Neuronal stem cell (in vitro differentiated cells): ENCODE data around the gene COG7.
"Not testable (repeated sequence)": the region's sequence is repeated elsewhere in the genome, so short reads cannot be mapped to it uniquely, and the experiment has no call there.

Experiments used
- DNase-seq: peaks from one replicate; pipeline ENCODE4 v3.0.0-alpha.2; 2013; ENCODE audit warnings: low spot score
- H2AFZ ChIP-seq: one replicate; pipeline ENCODE4 v1.6.1; 2013; ENCODE audit warnings: mild to moderate bottlenecking, low read length, inconsistent platforms
- H2AK5ac ChIP-seq: 2 replicates; pipeline ENCODE4 v1.6.1; 2013; ENCODE audit warnings: low read depth, mild to moderate bottlenecking, inconsistent platforms, low read length, moderate library complexity, mixed read lengths
- H2BK120ac ChIP-seq: 2 replicates; pipeline ENCODE4 v1.6.1; 2013; ENCODE audit warnings: low read depth, mild to moderate bottlenecking, inconsistent platforms, low read length, moderate library complexity, mixed read lengths
- H2BK12ac ChIP-seq: one replicate; pipeline ENCODE4 v1.6.1; 2013; ENCODE audit warnings: low read length, inconsistent platforms
- H2BK15ac ChIP-seq: 2 replicates; pipeline ENCODE4 v1.6.1; 2013; ENCODE audit warnings: mild to moderate bottlenecking, low read length, inconsistent platforms, mixed read lengths
- H2BK5ac ChIP-seq: one replicate; pipeline ENCODE4 v1.6.1; 2013; ENCODE audit warnings: inconsistent platforms, mild to moderate bottlenecking, low read length, moderate library complexity
- H3K14ac ChIP-seq: one replicate; pipeline ENCODE4 v1.6.1; 2013; ENCODE audit warnings: low read length, inconsistent platforms
- H3K18ac ChIP-seq: 2 replicates; pipeline ENCODE4 v1.6.1; 2013; ENCODE audit warnings: low read length, inconsistent platforms
- H3K23ac ChIP-seq: 2 replicates; pipeline ENCODE4 v1.6.1; 2013; ENCODE audit warnings: low read depth, mild to moderate bottlenecking, mixed read lengths, low read length, inconsistent platforms; ENCODE audit not compliant: poor library complexity
- H3K27ac ChIP-seq: replicated peaks from 3 replicates; pipeline ENCODE4 v1.5.1; 2013; ENCODE audit warnings: low read length, inconsistent platforms
- H3K27me3 ChIP-seq, 3 experiments: 2 replicates each; pipeline ENCODE4 v1.6.1; 2013; ENCODE audit warnings: low read length in 3 of 3, mild to moderate bottlenecking in 2 of 3, inconsistent platforms in 1 of 3, low read depth in 1 of 3, mixed read lengths in 1 of 3, moderate library complexity in 1 of 3; ENCODE audit not compliant: control insufficient read depth in 3 of 3, insufficient read depth in 3 of 3
- H3K36me3 ChIP-seq, 2 donors: replicated peaks in 1 of 2; 2 replicates each; pipeline ENCODE4 v1.6.1; 2013; ENCODE audit warnings: low read length in 2 of 2; ENCODE audit not compliant: control insufficient read depth in 2 of 2, insufficient read depth in 2 of 2
- H3K4ac ChIP-seq: 2 replicates; pipeline ENCODE4 v1.6.1; 2013; ENCODE audit warnings: inconsistent platforms, mild to moderate bottlenecking, low read length, moderate library complexity
- H3K4me1 ChIP-seq, 2 donors: 1 replicate in 1 of 2; 2 replicates in 1 of 2; pipeline ENCODE4 v1.6.1; 2013; ENCODE audit warnings: low read length in 2 of 2, low read depth in 1 of 2; ENCODE audit not compliant: control insufficient read depth in 2 of 2, insufficient read depth in 1 of 2
- H3K4me2 ChIP-seq: one replicate; pipeline ENCODE4 v1.6.1; 2013; ENCODE audit warnings: mild to moderate bottlenecking, low read length, inconsistent platforms; ENCODE audit not compliant: insufficient read depth, poor library complexity, severe bottlenecking
- H3K4me3 ChIP-seq, 2 donors: 2 replicates each; pipeline ENCODE4 v1.5.1; 2013; ENCODE audit warnings: low read length in 2 of 2, mild to moderate bottlenecking in 2 of 2, inconsistent platforms in 1 of 2, moderate library complexity in 1 of 2
- H3K79me1 ChIP-seq: one replicate; pipeline ENCODE4 v1.6.1; 2013; ENCODE audit warnings: low read depth, mild to moderate bottlenecking, inconsistent platforms, low read length, moderate library complexity
- H3K9ac ChIP-seq: one replicate; pipeline ENCODE4 v1.6.1; 2013; ENCODE audit warnings: mild to moderate bottlenecking, low read depth, low read length, inconsistent platforms; ENCODE audit not compliant: poor library complexity
- H3K9me3 ChIP-seq, 2 donors: replicated peaks in 1 of 2; 2 replicates each; pipeline versions ENCODE3 to v1.6.1; 2013; ENCODE audit warnings: low read length in 2 of 2, mild to moderate bottlenecking in 2 of 2, inconsistent platforms in 1 of 2, low read depth in 1 of 2, mixed read lengths in 1 of 2, moderate library complexity in 1 of 2; ENCODE audit not compliant: control insufficient read depth in 2 of 2, insufficient read depth in 1 of 2
- H4K8ac ChIP-seq: one replicate; pipeline ENCODE4 v1.6.1; 2013; ENCODE audit warnings: low read depth, mild to moderate bottlenecking, inconsistent platforms, low read length, moderate library complexity
- H4K91ac ChIP-seq: one replicate; pipeline ENCODE4 v1.6.1; 2013; ENCODE audit warnings: low read length, low read depth, mild to moderate bottlenecking, inconsistent platforms; ENCODE audit not compliant: poor library complexity
- WGBS, 2 donors: extraction: QIAGEN DNeasy Blood & Tissue Kit; methylation state at CpG; one replicate each; pipeline ENCODE4 v1.1.7; 2013; ENCODE audit warnings: missing lambda C conversion rate in 2 of 2, mixed read lengths in 1 of 2; ENCODE audit not compliant: insufficient read length in 2 of 2, insufficient replicate concordance in 1 of 2; ENCODE audit errors: extremely low coverage in 2 of 2; 5-methylcytosine and 5-hydroxymethylcytosine counted together

Gene COG7

DNA sequence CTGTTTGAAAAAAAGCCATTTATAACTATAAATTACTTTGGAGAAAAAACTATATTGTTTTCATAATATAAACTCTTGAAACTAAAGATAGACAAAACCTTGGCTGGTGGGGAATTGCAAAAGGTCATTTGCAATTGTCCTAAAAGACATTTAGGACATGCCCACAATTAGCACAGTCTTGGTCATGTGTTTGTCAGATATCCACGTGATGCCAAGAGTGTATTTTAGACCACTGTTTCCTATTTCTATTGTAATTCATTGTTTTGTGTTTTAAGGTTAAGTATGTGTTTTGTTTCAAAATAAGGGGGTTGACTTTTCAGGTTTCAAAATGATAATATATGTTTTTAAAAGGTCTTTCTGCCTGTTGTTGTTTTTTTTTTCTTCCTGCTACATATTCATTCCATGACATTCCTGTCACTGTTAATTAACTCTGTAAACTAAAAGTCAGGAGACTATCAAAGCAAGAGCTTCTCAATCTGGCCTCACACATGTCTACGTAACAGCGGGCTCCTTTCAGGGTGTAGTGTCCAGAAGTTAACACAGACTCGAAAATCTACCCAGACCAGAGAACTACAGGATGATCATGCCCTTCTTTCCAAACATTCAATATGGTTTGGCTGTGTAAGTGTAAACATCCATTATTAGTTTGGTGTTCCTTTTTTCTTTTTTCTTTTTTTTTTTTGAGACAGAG, 58.7 kb downstream of the COG7 start:
- no peaks in the 10 kb centered on the region for H3K9me3 ChIP-seq
- H3K4ac ChIP-seq = no peak overlapping the region
- H4K8ac ChIP-seq = no peak overlapping the region
- no peak overlapping the region for H2BK15ac ChIP-seq
- no peak overlapping the region for H2AFZ ChIP-seq
- H3K27me3 ChIP-seq = no peaks in the 10 kb centered on the region
- no peak overlapping the region for H3K4me3 ChIP-seq
- no peak overlapping the region for H3K14ac ChIP-seq
- no peak overlapping the region for H2BK12ac ChIP-seq
- no peak overlapping the region for H2AK5ac ChIP-seq
- peaks cover 22 to 65% of the 10 kb centered on the region in 2 donors for H3K36me3 ChIP-seq
- no peaks in the 10 kb centered on the region for H3K79me1 ChIP-seq
- H3K4me2 ChIP-seq = no peak overlapping the region
- no peak overlapping the region for H3K27ac ChIP-seq
- H3K4me1 ChIP-seq = peaks cover 6% of the 10 kb centered on the region in 2 donors
- no peak overlapping the region for H3K9ac ChIP-seq
- no peak overlapping the region for H3K18ac ChIP-seq
- no peak overlapping the region for H4K91ac ChIP-seq
- WGBS, 2 donors = no CpG with 5 or more reads among the region's 4 CpGs
- DNase-seq = no peak
- H3K23ac ChIP-seq = no peak overlapping the region
- no peak overlapping the region for H2BK120ac ChIP-seq
- no peak overlapping the region for H2BK5ac ChIP-seq

DNA sequence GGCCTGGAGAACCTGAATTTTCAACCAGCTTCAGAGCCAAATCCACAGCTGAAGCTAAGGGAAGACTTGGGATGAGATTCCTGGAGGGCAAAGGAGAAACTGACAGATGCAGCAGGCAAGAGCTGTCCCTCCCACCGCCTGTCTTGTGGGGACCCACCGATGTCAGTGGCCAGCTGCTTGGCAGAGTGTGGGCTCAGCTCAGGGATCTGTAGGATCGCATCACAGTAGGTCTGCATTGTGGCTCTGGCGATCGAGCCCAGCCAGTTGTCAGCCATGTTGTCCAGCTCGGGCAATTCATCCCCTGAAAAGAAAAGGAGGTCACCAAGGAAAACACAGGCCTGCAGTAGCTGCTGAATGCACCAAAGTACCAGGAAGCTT, 60.8 kb downstream of the COG7 start:
- no peaks in the 10 kb centered on the region for H3K27me3 ChIP-seq
- H2AFZ ChIP-seq = no peak overlapping the region
- H2BK15ac ChIP-seq = no peak overlapping the region
- no peak overlapping the region for H3K23ac ChIP-seq
- no peaks in the 10 kb centered on the region for H3K4me1 ChIP-seq
- H3K18ac ChIP-seq = no peak overlapping the region
- no peak overlapping the region for H3K4ac ChIP-seq
- no peak overlapping the region for H2BK5ac ChIP-seq
- H4K8ac ChIP-seq = no peak overlapping the region
- DNase-seq = no peak
- H3K4me2 ChIP-seq = no peak overlapping the region
- H3K36me3 ChIP-seq = peaks cover 24 to 59% of the 10 kb centered on the region in 2 donors
- H2AK5ac ChIP-seq = no peak overlapping the region
- H3K14ac ChIP-seq = no peak overlapping the region
- H3K27ac ChIP-seq = no peak overlapping the region
- H3K9me3 ChIP-seq = no peaks in the 10 kb centered on the region
- no peak overlapping the region for H3K9ac ChIP-seq
- no peak overlapping the region for H2BK12ac ChIP-seq
- H3K4me3 ChIP-seq = no peak overlapping the region
- no peaks in the 10 kb centered on the region for H3K79me1 ChIP-seq
- no peak overlapping the region for H2BK120ac ChIP-seq
- no CpG with 5 or more reads among the region's 6 CpGs for WGBS, 2 donors
- no peak overlapping the region for H4K91ac ChIP-seq

DNA sequence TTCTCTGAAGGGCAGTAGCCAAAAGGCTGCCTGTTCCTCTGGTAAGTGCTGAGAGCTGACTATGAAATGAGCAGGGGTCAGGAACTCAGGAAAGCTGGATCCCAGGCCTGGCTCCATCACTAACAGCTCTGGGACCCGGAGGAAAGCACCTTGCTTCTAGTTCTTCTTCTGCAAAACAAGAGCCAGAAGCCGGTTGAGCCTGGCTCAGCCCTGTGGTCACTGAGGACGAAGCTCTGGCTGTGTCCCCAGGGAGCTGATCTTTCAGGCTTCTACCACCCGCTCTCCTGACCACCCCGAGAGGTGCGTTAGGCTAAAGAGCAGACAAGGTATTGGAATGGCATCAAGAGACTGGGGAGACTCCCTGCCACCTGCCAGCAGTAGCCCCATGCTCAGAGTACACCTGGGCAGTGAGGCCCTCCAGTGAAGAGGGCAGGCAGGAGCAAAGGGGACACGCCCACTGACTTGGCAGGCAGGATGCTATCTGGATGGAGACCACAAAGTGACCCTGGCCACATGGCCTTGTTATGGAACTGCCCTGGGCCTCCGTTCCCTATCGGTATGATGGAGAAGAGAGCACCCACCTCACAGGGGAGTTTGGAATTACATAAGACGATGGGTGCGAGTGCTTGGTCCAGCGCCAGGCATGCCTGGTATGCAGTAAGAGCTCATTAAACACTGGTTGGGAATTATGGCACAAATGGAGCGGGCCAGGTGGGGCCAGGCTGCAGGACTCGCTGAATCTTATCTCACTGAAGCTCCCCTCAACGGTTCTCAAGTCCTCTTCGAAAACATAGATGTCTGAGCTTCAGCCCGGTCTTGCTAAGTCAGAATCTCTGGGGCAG, 61.4 kb downstream of the COG7 start:
- H3K36me3 ChIP-seq = peaks cover 24 to 53% of the 10 kb centered on the region in 2 donors
- no peak overlapping the region for H3K14ac ChIP-seq
- no peak overlapping the region for H2AK5ac ChIP-seq
- no peaks in the 10 kb centered on the region for H3K79me1 ChIP-seq
- no peak overlapping the region for H3K4me2 ChIP-seq
- H2BK15ac ChIP-seq = no peak overlapping the region
- H2BK12ac ChIP-seq = no peak overlapping the region
- no peak overlapping the region for H2BK5ac ChIP-seq
- peak overlapping the region; percentile 9 for H3K9ac ChIP-seq
- H3K4me3 ChIP-seq = no peak overlapping the region
- no peaks in the 10 kb centered on the region for H3K9me3 ChIP-seq
- no peak overlapping the region for H4K91ac ChIP-seq
- no peak overlapping the region for H3K23ac ChIP-seq
- H4K8ac ChIP-seq = no peak overlapping the region
- H2BK120ac ChIP-seq = no peak overlapping the region
- no CpG with 5 or more reads among the region's 17 CpGs for WGBS, 2 donors
- H3K27me3 ChIP-seq = no peaks in the 10 kb centered on the region
- H3K4me1 ChIP-seq = no peaks in the 10 kb centered on the region
- H3K27ac ChIP-seq = no peak overlapping the region
- no peak overlapping the region for H2AFZ ChIP-seq
- H3K18ac ChIP-seq = no peak overlapping the region
- H3K4ac ChIP-seq = no peak overlapping the region
- no peak for DNase-seq

DNA sequence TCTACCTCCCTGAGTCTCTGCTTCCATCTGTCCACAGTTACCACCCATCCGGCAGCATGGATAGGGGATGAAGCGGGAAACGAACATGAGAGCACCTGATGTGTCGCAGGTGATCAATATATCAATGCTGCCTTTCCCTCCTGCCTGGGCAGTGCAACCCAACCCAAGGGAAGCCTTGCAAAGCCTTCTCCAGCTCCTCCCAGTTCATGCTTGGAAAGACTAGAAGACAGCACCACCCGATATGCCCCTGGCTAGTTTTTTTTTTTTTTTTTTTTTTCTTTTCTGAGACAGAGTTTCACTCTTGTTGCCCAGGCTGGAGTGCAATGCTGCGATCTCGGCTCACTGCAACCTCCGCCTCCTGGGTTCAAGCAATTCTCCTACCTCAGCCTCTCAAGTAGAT, 63.1 kb downstream of the COG7 start:
- not testable (repeated sequence) for H3K23ac ChIP-seq, H3K4me1 ChIP-seq, H2BK12ac ChIP-seq, H3K18ac ChIP-seq, H4K91ac ChIP-seq, H3K27me3 ChIP-seq, H2BK120ac ChIP-seq, H2BK15ac ChIP-seq, DNase-seq, H3K4me2 ChIP-seq, H3K9ac ChIP-seq, H2AFZ ChIP-seq, H3K4me3 ChIP-seq, H3K9me3 ChIP-seq, H4K8ac ChIP-seq, H2AK5ac ChIP-seq, H3K4ac ChIP-seq, H3K27ac ChIP-seq, H2BK5ac ChIP-seq, H3K14ac ChIP-seq, H3K79me1 ChIP-seq
- no CpG with 5 or more reads among the region's 8 CpGs for WGBS, 2 donors
- H3K36me3 ChIP-seq = peaks cover 24 to 43% of the 10 kb centered on the region in 2 donors
